IPS-18a (cell line): ENCODE measurements around the gene TRMU.

ENCODE experiments used
- H3K27ac ChIP-seq: one replicate; pipeline ENCODE4 v1.5.1; 2013; ENCODE audit warnings: low read length
- H3K27me3 ChIP-seq: one replicate; pipeline ENCODE4 v1.6.1; 2013; ENCODE audit warnings: mild to moderate bottlenecking, low read length; ENCODE audit not compliant: control insufficient read depth, insufficient read depth
- H3K36me3 ChIP-seq: one replicate; pipeline ENCODE4 v1.6.1; 2013; ENCODE audit warnings: low read depth, low read length; ENCODE audit not compliant: control insufficient read depth
- H3K4me1 ChIP-seq: one replicate; pipeline ENCODE4 v1.6.1; 2013; ENCODE audit warnings: low read depth, low read length; ENCODE audit not compliant: control insufficient read depth
- H3K4me3 ChIP-seq: one replicate; pipeline ENCODE4 v1.5.1; 2013; ENCODE audit warnings: low read length
- H3K9ac ChIP-seq: one replicate; pipeline ENCODE4 v1.6.1; 2013; ENCODE audit warnings: mild to moderate bottlenecking, low read length, moderate library complexity
- H3K9me3 ChIP-seq: one replicate; pipeline ENCODE4 v1.6.1; 2013; ENCODE audit warnings: low read depth, low read length; ENCODE audit not compliant: control insufficient read depth

TRMU gene, protein sequence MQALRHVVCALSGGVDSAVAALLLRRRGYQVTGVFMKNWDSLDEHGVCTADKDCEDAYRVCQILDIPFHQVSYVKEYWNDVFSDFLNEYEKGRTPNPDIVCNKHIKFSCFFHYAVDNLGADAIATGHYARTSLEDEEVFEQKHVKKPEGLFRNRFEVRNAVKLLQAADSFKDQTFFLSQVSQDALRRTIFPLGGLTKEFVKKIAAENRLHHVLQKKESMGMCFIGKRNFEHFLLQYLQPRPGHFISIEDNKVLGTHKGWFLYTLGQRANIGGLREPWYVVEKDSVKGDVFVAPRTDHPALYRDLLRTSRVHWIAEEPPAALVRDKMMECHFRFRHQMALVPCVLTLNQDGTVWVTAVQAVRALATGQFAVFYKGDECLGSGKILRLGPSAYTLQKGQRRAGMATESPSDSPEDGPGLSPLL

DNA sequence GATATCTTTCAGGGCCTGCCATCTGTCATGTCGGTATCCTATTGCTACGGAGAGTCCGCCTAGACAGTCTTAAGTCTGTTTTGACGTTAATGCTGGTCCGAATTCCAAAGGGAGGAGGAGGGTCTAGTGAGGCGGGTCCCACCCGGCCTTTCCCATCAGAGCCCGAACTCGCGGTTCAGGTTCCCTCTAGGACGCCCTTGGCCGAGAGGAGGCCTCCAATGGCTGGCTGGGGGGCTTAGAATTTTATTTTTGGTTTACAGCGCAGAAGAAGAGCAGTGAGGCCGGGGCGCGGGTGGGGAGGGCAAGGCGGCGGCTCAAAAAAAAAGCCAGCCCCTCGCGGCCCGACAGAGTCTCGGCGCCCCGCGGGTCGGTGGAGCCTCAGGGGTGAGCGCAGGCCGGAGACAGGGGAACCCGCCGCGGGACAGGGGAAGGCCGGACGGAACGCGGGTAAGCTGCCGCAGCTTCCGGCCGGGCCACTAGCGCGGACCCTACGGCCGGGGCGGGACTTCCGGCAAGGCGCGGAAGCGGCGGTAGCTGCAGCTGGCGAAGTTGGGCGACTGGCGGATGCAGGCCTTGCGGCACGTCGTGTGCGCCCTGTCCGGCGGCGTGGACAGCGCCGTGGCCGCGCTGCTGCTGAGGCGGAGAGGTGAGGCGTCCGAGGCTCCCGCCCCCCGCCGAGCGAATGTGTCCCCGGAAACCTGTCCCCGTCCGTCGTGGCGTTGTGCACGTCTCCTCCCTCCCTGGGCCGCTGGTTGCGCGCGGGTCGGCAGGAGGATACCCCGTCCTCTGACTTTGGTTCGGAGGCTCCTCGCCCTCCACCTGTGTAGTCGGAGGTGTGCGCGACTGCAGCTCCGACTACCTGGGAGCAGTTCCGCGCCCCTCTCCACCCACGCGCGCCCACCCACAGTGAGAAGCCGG, at the start of gene TRMU:
Gene TRMU (plus strand): TSS at position 514 of the 918 bp plus-strand sequence. CDS start 51 bp downstream, at position 565.
- H3K36me3 ChIP-seq, result peaks cover 45% of the 10 kb centered on the region
- H3K4me3 ChIP-seq, result peak within 1 kb of the TSS; percentile 86
- H3K27ac ChIP-seq, result no peak within 1 kb of the TSS
- H3K9me3 ChIP-seq, result no peaks in the 10 kb centered on the region
- no peaks in the 10 kb centered on the region for H3K4me1 ChIP-seq
- H3K9ac ChIP-seq, result peak within 1 kb of the TSS; percentile 77
- H3K27me3 ChIP-seq, result no peaks in the 10 kb centered on the region

DNA sequence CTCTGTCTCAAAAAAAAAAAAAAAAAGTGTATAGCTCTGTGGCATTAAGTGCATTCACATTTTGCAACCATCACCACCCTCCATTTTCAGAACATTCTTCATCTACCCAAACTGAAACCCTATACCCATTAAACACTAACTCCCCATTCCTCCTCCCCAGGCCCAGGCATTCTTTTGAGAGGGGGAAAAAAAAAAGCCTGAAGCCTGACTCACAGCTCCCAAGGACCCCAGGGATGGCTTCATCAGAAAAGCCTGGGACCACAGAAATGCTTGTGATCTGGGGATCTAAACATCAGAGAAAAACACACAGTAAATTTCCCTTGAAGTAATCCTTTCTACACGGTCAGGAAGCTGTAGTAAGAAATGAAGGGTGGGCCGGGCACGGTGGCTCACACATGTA, 49.5 kb upstream of the TRMU start:
- no peak overlapping the region for H3K4me3 ChIP-seq
- H3K4me1 ChIP-seq, result no peaks in the 10 kb centered on the region
- H3K36me3 ChIP-seq, result peaks cover 14% of the 10 kb centered on the region
- H3K9ac ChIP-seq, result no peak overlapping the region
- H3K27ac ChIP-seq, result no peak overlapping the region
- H3K9me3 ChIP-seq, result no peaks in the 10 kb centered on the region
- H3K27me3 ChIP-seq, result no peaks in the 10 kb centered on the region

DNA sequence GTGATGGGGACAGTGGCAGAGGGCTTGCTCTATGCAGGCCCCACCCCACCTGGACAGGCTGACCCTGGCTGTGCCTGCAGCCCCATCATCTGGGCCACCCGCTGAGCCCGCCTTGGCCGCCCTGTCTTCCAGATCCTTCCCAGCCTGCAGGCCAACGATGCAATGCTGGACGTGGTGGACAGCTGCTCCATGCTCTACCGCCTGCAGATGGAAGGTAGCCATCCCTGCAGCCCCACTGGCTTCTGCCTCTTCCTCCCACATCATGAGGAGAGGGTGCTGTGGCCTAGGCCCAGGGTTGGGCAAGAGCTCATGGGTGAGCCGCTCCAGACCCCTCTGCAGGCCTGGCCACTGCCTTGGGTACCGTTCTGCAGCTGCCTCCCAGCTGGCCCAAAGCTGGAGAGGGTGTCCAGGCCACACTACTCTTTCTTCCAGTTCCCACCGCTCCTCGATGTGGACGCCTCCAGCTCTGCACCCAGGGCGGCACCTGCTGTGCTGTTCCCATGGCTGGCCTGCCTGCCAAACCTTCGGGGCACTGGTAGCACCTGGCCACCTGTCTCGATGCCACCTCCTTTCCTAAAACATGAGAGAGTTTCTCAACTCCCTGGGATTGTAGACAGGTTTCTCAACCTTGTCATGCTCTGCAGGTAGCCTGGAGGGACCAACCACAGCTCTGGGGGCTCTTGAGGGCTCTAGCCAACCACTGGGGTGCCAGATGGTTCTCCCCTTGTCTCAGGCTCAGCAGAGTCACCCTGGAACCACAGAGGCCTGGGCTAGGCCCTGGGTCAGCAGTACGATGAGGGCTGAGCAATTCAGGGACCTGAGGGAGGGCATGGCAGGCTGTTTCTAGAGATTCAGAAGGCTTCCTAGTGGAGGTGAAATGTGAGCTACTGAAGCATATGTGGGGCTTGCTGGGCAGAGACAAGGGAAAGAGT, 48.3 kb upstream of the TRMU start:
- Histone ChIP-seq H3K27me3 (no peaks in the 10 kb centered on the region), H3K4me1 (no peaks in the 10 kb centered on the region), H3K36me3 (peaks cover 14% of the 10 kb centered on the region), H3K9me3 (no peaks in the 10 kb centered on the region), H3K27ac (no peak overlapping the region), H3K9ac (no peak overlapping the region), H3K4me3 (no peak overlapping the region)

DNA sequence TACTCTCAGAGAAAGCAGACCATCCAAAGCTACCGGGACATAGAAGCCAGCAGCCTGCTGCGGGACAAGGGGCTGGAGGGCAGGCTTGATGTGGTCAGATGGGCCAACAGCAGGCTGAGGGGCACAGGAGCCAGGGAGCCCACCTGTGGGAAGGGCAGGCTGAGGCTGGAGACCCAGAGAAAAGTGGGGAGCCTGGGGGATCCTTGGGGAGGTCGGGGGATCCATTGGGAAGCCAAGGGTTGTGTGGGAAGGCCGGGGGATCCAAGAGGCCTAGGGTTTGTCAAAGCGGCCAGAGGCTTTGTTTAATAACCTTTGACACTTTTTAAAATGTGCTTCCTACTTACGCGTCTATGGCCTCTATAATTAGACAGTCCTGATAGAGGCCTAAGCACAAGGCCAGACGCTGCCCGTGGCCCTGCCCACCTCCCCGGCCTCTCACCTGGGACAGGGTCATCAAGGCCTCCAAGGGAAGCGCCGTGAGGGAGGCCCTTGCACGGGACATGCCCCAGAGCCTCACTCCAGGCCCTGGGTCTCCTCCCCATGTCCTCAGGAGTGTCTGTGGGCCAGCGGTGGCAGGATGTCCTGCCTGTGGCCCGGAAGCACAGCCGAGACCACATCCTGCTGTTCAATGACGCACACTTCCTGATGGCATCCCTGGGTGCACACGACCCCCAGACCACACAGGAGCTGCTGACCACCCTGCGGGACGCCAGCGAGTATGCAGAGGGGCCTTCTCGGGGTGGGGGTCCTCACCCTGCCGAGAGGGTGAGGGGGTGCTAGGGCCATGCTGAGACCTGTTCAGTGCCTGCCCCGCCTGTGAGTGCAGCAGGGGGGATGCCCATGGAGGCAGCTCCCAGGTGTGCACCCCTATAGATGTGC, 47.4 kb upstream of the TRMU start:
- Histone ChIP-seq H3K27me3 (no peaks in the 10 kb centered on the region), H3K9ac (no peak overlapping the region), H3K36me3 (peaks cover 13% of the 10 kb centered on the region), H3K4me3 (no peak overlapping the region), H3K4me1 (no peaks in the 10 kb centered on the region), H3K27ac (no peak overlapping the region), H3K9me3 (no peaks in the 10 kb centered on the region)

DNA sequence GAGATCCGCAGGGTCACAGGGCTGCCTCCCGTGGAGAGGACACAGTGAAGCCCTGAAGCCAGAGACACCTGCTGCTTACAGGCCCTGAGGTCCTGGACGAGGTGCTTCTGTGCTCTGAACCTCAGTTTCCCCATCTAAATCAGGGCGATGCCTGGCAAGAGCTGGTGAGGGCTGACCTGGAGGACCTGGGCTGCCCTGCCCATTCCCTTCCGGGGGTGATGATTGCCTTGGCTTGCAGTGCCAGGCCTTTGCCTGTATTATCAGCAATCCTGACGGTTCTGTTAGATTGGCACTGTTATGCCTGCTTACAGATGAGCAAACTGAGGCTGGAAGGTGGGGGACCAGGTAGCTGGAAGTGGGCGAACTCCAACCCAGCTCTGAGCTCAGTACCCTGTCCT, 46.7 kb upstream of the TRMU start:
- Histone ChIP-seq H3K9ac (no peak overlapping the region), H3K27me3 (no peaks in the 10 kb centered on the region), H3K4me1 (no peaks in the 10 kb centered on the region), H3K36me3 (peaks cover 12% of the 10 kb centered on the region), H3K9me3 (no peaks in the 10 kb centered on the region), H3K27ac (no peak overlapping the region), H3K4me3 (no peak overlapping the region)

DNA sequence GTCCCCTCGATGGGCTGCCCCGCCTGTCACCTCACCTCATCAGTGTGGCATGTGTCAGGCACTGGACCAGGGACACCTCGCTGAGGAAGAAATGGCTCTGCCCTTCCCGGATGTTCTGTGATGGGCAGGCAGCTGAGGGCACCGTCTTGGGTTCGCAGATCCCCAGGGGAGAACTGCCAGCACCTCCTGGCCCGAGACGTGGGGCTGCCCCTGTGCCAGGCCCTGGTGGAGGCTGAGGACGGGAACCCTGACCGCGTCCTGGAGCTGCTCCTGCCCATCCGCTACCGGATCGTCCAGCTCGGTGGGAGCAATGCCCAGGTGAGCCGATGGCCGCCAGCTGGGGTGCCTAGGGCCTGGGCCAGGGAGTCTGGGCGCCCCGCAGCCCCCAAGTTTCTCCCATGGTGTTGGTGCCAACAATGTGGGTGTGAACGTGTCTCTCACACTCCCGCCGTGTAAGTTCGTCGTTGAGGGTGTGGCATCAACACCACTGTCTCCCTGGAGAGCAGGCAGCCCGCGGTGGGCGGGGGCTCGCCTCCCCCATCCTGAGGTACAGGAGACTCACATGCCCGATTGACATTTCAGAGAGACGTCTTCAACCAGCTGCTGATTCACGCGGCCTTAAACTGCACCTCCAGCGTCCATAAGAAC, 46.1 kb upstream of the TRMU start:
- Histone ChIP-seq H3K36me3 (peaks cover 7% of the 10 kb centered on the region), H3K9ac (no peak overlapping the region), H3K9me3 (no peaks in the 10 kb centered on the region), H3K27ac (no peak overlapping the region), H3K4me3 (no peak overlapping the region), H3K27me3 (no peaks in the 10 kb centered on the region), H3K4me1 (no peaks in the 10 kb centered on the region)

DNA sequence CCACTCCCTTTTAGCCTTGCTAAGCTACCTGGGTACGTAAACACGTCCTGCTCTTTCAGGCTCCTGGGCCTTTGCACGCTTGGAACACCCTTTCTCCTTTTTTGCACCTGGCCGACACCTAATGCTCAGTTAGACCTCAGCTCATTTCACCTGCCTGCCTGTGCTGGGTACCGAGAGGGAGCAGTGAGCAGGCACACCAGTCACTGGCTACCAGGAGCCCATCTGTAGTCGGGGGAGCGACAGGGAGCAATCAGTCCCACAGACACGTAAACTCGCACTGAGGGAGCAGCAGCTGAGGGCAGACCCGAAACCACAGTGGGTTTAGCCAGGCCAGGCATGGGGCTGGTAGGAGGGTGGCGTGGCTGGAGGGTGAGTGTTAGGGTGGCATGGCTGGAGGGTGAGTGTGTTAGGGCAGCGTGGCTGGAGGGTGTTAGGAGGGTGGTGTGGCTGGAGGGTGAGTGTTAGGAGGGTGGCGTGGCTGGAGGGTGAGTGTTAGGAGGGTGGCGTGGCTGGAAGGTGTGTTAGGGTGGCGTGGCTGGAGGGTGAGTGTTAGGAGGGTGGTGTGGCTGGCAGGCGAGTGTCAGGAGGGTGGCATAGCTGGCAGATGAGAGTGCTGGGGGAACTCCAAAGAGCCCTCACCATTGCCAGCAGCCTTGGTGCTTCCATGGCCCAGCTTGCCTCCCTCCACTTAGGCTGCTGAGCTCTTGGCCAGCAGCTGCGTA, 45.2 kb upstream of the TRMU start:
- H3K4me1 ChIP-seq, result no peaks in the 10 kb centered on the region
- no peaks in the 10 kb centered on the region for H3K9me3 ChIP-seq
- no peak overlapping the region for H3K4me3 ChIP-seq
- H3K9ac ChIP-seq, result no peak overlapping the region
- no peak overlapping the region for H3K27ac ChIP-seq
- H3K36me3 ChIP-seq, result peaks cover 6% of the 10 kb centered on the region
- no peaks in the 10 kb centered on the region for H3K27me3 ChIP-seq

DNA sequence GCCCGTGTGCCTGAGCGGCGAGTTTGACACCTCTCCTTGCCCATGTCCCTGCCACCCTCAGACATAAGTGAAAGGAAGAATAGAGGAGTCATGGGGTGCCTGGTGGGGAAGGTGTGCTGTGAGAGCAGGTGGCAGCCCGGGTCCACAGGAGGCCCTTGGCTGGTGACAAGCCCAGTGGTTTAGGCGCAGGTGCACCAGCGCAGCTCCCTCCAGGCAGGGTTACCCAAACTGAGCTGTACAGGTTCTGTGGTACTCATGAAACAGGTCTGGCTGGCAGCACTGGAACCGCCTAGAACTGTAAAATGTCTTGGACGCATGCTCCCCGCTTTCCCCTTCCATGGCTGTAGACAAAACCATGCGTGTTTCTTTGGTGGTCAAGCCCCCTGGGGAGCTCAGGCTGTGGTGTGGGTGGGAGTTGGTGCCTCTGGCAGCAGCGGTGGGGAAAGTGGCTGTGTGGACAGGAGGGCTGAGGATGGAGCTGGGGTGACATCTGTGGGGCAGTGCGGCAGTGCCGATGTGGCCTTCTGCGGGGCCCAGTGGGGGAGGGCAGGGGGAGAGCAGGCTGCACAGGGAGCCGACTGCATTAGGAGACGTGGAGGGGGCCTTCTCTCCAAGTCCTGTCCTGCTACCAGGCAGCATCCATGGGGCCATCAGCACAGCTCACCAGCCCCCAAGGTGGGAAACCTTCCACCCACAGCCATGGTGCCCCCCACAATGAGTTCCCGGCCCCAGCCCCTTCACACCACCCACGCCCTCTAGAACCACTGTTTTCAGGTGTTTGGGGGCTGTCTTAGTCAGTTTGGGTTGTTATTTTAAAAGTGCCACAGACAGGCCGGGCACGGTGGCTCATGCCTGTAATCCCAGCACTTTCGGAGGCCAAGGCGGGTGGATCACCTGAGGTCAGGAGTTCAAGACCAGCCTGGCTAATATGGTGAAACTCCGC, 44.4 kb upstream of the TRMU start:
- H3K4me3 ChIP-seq, result no peak overlapping the region
- H3K4me1 ChIP-seq, result no peaks in the 10 kb centered on the region
- H3K27ac ChIP-seq, result no peak overlapping the region
- no peak overlapping the region for H3K9ac ChIP-seq
- peaks cover 6% of the 10 kb centered on the region for H3K36me3 ChIP-seq
- H3K27me3 ChIP-seq, result no peaks in the 10 kb centered on the region
- no peaks in the 10 kb centered on the region for H3K9me3 ChIP-seq

DNA sequence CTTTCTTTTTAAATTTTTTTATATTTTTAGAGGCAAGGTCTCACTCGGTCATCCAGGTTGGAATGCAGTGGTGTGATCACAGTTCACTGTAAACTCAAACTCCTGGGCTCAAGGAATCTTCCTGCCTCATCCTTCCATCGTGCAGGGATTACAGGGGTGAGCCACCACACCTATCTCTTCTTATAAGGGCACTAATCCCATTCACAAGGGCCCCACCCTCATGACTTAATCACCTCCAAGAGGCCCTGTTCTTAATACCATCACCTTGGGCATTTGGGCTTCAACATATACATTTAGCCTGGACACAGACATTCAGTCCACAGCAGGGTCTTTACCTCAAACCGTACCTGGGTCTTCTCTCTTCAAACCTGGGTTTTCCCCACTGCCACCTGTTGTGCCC, 43.3 kb upstream of the TRMU start:
- Histone ChIP-seq H3K4me3 (no peak overlapping the region), H3K9ac (no peak overlapping the region), H3K4me1 (no peaks in the 10 kb centered on the region), H3K9me3 (no peaks in the 10 kb centered on the region), H3K27ac (no peak overlapping the region), H3K27me3 (no peaks in the 10 kb centered on the region), H3K36me3 (peaks cover 3% of the 10 kb centered on the region)
